ENCODE measurements around the gene NFATC3. TPM values are rescaled to one million over a fixed set of nuclear protein-coding genes. Genes with fewer than 3 reads are reported as not detected.

Gene NFATC3
- total RNA-seq, 1 experiment from 2014 or later: 12.1 TPM

GRCh38 chr16:68194251-68194650 lies 109.1 kb downstream of the NFATC3 start:
- TF ChIP-seq EZH2 (IDR thresholded peaks at IDR 0.05; ENCODE audit: low read length, unreplicated experiment): no peak
- no peak for TF ChIP-seq CTCF (conservative IDR thresholded peaks at IDR 0.05; ENCODE audit: low read depth, low read length)
- TF ChIP-seq EZH2phosphoT487 (IDR thresholded peaks at IDR 0.05; ENCODE audit: borderline replicate concordance, low read length): no peak
- CTCF ChIA-PET: no interaction called here
- no peaks in the 10 kb centered on the region for H3K9me2 ChIP-seq (replicated peaks; ENCODE audit: low read length)
- ATAC-seq (no peak), DNase-seq (no peak)
- H3K79me2 ChIP-seq (ENCODE audit: low read length): no peaks in the 10 kb centered on the region
- H3K4me1 ChIP-seq (ENCODE audit: insufficient read depth, low read length): no peaks in the 10 kb centered on the region
- H3K4me3 ChIP-seq (ENCODE audit: low read length): no peak overlapping the region
- H3K9me3 ChIP-seq (ENCODE audit: low read length): no peaks in the 10 kb centered on the region
- no peak overlapping the region for H3K4me2 ChIP-seq (ENCODE audit: low read length)
- no peaks in the 10 kb centered on the region for H4K20me1 ChIP-seq (ENCODE audit: low read length)
- intact Hi-C loops (cut with micrococcal nuclease): no loop called here
- POLR2A ChIA-PET (ENCODE audit: unreplicated experiment): no interaction called here
- BruUV-seq (replicated peaks): no TSS peak
- no peaks in the 10 kb centered on the region for H3K27me3 ChIP-seq (ENCODE audit: low read length)
- no peak overlapping the region for H3K27ac ChIP-seq (ENCODE audit: low read length)
- H2AFZ ChIP-seq (ENCODE audit: low read length): no peak overlapping the region
- no peaks in the 10 kb centered on the region; the same call in 1 of the 2 replicates for H3K36me3 ChIP-seq (ENCODE audit: low read depth, low read length)
- no peak overlapping the region for H3K9ac ChIP-seq (ENCODE audit: low read length)
- H3F3A ChIP-seq (ENCODE audit: low read length, unreplicated experiment): no peaks in the 10 kb centered on the region

GRCh38 chr16:68197250-68197649 lies 112.1 kb downstream of the NFATC3 start:
- TF ChIP-seq CTCF (conservative IDR thresholded peaks at IDR 0.05; ENCODE audit: low read depth, low read length) (no peak), EZH2 (IDR thresholded peaks at IDR 0.05; ENCODE audit: low read length, unreplicated experiment) (no peak), EZH2phosphoT487 (IDR thresholded peaks at IDR 0.05; ENCODE audit: borderline replicate concordance, low read length) (no peak)
- no peak for DNase-seq
- ChIA-PET POLR2A (ENCODE audit: unreplicated experiment) (no interaction called here), CTCF (no interaction called here)
- H4K20me1 ChIP-seq (ENCODE audit: low read length): no peaks in the 10 kb centered on the region
- H3K27ac ChIP-seq (ENCODE audit: low read length): no peak overlapping the region
- no TSS peak for BruUV-seq (replicated peaks)
- ATAC-seq: no peak
- no peak overlapping the region for H3K4me2 ChIP-seq (ENCODE audit: low read length)
- H3K4me1 ChIP-seq (ENCODE audit: insufficient read depth, low read length): peaks cover 13% of the 10 kb centered on the region
- no peaks in the 10 kb centered on the region for H3K79me2 ChIP-seq (ENCODE audit: low read length)
- H2AFZ ChIP-seq (ENCODE audit: low read length): no peak overlapping the region
- no peaks in the 10 kb centered on the region for H3K27me3 ChIP-seq (ENCODE audit: low read length)
- no peaks in the 10 kb centered on the region for H3K9me2 ChIP-seq (replicated peaks; ENCODE audit: low read length)
- H3K36me3 ChIP-seq (ENCODE audit: low read depth, low read length): no peaks in the 10 kb centered on the region
- no peaks in the 10 kb centered on the region for H3K9me3 ChIP-seq (ENCODE audit: low read length)
- intact Hi-C loops (cut with micrococcal nuclease): no loop called here
- H3K9ac ChIP-seq (ENCODE audit: low read length): no peak overlapping the region
- H3F3A ChIP-seq (ENCODE audit: low read length, unreplicated experiment): no peaks in the 10 kb centered on the region
- no peak overlapping the region for H3K4me3 ChIP-seq (ENCODE audit: low read length)

- DNase-seq (peak; percentile 54), ATAC-seq (peak; percentile 96)
- CTCF ChIA-PET: interaction anchor here (0.5 kb wide), 1 partner anchor 385 kb away, joined by 3 read pairs; no protein-coding TSS in a partner anchor
- no peak overlapping the region for H3K9ac ChIP-seq (ENCODE audit: low read length)
- H3K4me3 ChIP-seq (ENCODE audit: low read length): no peak overlapping the region
- H4K20me1 ChIP-seq (ENCODE audit: low read length): no peaks in the 10 kb centered on the region
- H3K79me2 ChIP-seq (ENCODE audit: low read length): no peaks in the 10 kb centered on the region
- H3K4me1 ChIP-seq (ENCODE audit: insufficient read depth, low read length): peaks cover 13% of the 10 kb centered on the region
- no peaks in the 10 kb centered on the region for H3F3A ChIP-seq (ENCODE audit: low read length, unreplicated experiment)
- POLR2A ChIA-PET (ENCODE audit: unreplicated experiment): no interaction called here
- no peaks in the 10 kb centered on the region for H3K9me2 ChIP-seq (replicated peaks; ENCODE audit: low read length)
- H3K27ac ChIP-seq (ENCODE audit: low read length): no peak overlapping the region
- H2AFZ ChIP-seq (ENCODE audit: low read length): no peak overlapping the region
- no peaks in the 10 kb centered on the region for H3K27me3 ChIP-seq (ENCODE audit: low read length)
- TF ChIP-seq CTCF (conservative IDR thresholded peaks at IDR 0.05; ENCODE audit: low read depth, low read length): no peak
- TF ChIP-seq EZH2phosphoT487 (IDR thresholded peaks at IDR 0.05; ENCODE audit: borderline replicate concordance, low read length): no peak
- TF ChIP-seq EZH2 (IDR thresholded peaks at IDR 0.05; ENCODE audit: low read length, unreplicated experiment): no peak
- intact Hi-C loops (cut with micrococcal nuclease): loop anchor here (2.0 kb wide), 1 partner anchor 29 kb away; no protein-coding TSS in a partner anchor
- H3K36me3 ChIP-seq (ENCODE audit: low read depth, low read length): no peaks in the 10 kb centered on the region
- peak overlapping the region; percentile 30; the same call in 1 of the 2 replicates for H3K4me2 ChIP-seq (ENCODE audit: low read length)
- no TSS peak for BruUV-seq (replicated peaks)
- H3K9me3 ChIP-seq (ENCODE audit: low read length): no peaks in the 10 kb centered on the region
Measured at GRCh38 chr16:68200088-68200783, 115.1 kb downstream of the NFATC3 start.

All from PC-3 (cell line).